GM12892 (cell line): ENCODE data around the gene TXNDC2.

Experiments
- POLR2A ChIP-seq: IDR thresholded peaks from 2 replicates; pipeline ENCODE4 v1.6.1; 2011; ENCODE audit warnings: low read depth, low read length, control low read depth
- TAF1 ChIP-seq: IDR thresholded peaks from 2 replicates; pipeline ENCODE4 v1.6.1; 2011; ENCODE audit warnings: low read depth, mild to moderate bottlenecking, control low read depth, low read length, borderline replicate concordance

DNA sequence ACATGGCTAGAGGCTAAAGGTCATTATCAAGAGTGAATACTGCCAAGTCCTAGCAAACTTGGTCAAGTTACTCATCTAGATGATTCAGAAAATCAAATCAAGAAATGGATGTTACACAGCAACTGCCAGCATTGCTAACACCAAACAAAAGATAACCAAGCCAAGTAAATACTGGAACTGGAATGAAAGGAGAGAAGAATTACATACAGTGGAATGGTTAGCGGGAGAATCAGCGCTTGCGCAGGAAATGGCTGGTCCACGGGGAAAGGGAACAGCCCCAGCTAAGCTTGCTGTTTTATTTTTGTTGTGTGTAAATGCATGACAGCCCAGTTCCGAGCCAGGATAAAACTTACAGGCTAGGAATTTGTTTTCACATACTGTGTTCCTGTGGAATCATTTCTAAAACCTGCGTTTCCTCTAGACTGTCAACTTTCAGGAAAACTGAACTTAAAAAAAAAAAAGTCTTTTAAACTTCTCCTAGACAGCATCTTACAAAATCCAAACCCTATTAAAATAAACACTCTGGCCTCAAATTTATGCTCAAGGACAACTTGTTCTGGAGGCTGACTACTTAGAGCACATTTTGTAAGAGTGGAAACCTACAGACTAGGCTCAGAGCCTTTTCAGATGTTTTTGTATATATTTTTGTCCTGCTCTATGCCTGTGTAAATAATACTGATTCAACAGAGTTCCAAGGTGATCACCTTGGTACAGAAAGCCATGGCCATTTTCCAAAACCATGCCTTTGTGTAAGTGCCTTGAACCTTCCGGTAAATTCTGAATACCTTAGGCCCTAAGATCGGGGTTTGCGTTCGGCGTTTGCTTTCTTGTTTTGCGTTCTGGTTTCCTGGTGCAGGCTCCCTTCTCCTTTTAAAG, 30.7 kb upstream of the TXNDC2 start:
- TF ChIP-seq POLR2A = no peak
- TF ChIP-seq TAF1 = no peak
